MM.1S (cell line): ENCODE data around the gene CLTA.
"Not testable (repeated sequence)": the region's sequence is repeated elsewhere in the genome, so short reads cannot be mapped to it uniquely, and the experiment has no call there.

Experiments used
- DNase-seq: peaks from one replicate; pipeline ENCODE4 v3.0.0-alpha.2; 2015
- H2AFZ ChIP-seq: fragments of 300-600 bp; sonication (generic); 2 replicates; pipeline ENCODE4 v1.6.0; 2016; ENCODE audit warnings: antibody characterized with exemption, low read length
- H3F3A ChIP-seq: fragments of 300-600 bp; sonication (generic); 2 replicates; pipeline ENCODE4 v1.6.1; 2016; ENCODE audit warnings: mild to moderate bottlenecking, antibody characterized with exemption, low read length, moderate library complexity, mixed read lengths; ENCODE audit not compliant: insufficient read depth
- H3K27ac ChIP-seq: fragments of 300-600 bp; sonication (generic); 2 replicates; pipeline ENCODE4 v1.5.1; 2016; ENCODE audit warnings: mild to moderate bottlenecking, low read length
- H3K27me3 ChIP-seq: fragments of 300-600 bp; sonication (generic); replicated peaks from 2 replicates; pipeline ENCODE4 v1.6.0; 2016; ENCODE audit warnings: low read length; ENCODE audit not compliant: insufficient read depth
- H3K36me3 ChIP-seq: fragments of 300-600 bp; sonication (generic); replicated peaks from 2 replicates; pipeline ENCODE4 v1.6.1; 2016; ENCODE audit warnings: mild to moderate bottlenecking, low read length, mixed read lengths; ENCODE audit not compliant: insufficient read depth
- H3K4me1 ChIP-seq: fragments of 300-600 bp; sonication (generic); 2 replicates; pipeline ENCODE4 v1.6.1; 2016; ENCODE audit warnings: low read length, mixed read lengths
- H3K4me2 ChIP-seq: fragments of 300-600 bp; sonication (generic); 2 replicates; pipeline ENCODE4 v1.6.0; 2016; ENCODE audit warnings: low read depth, low read length
- H3K4me3 ChIP-seq: fragments of 300-600 bp; sonication (generic); 2 replicates; pipeline ENCODE4 v1.5.1; 2016; ENCODE audit warnings: low read length, mixed read lengths
- H3K79me2 ChIP-seq: fragments of 300-600 bp; sonication (generic); 2 replicates; pipeline ENCODE4 v1.6.1; 2016; ENCODE audit warnings: mixed run types, low read length, mixed read lengths
- H3K9ac ChIP-seq: fragments of 300-600 bp; sonication (generic); 2 replicates; pipeline ENCODE4 v1.6.1; 2016; ENCODE audit warnings: low read length, mixed read lengths
- H3K9me2 ChIP-seq: fragments of 300-600 bp; sonication (generic); replicated peaks from 2 replicates; pipeline ENCODE4 v1.6.1; 2016; ENCODE audit warnings: mild to moderate bottlenecking, low read length, mixed read lengths; ENCODE audit not compliant: insufficient read depth
- H3K9me3 ChIP-seq: fragments of 300-600 bp; sonication (generic); replicated peaks from 2 replicates; pipeline ENCODE4 v1.6.1; 2016; ENCODE audit warnings: mild to moderate bottlenecking, low read length, mixed read lengths; ENCODE audit not compliant: insufficient read depth
- H4K20me1 ChIP-seq: fragments of 300-600 bp; sonication (generic); 2 replicates; pipeline ENCODE4 v1.6.1; 2016; ENCODE audit warnings: mild to moderate bottlenecking, low read length, moderate library complexity, mixed read lengths; ENCODE audit not compliant: insufficient read depth
- EZH2 ChIP-seq: fragments of 300-600 bp; sonication (generic); optimal IDR thresholded peaks from 2 replicates; pipeline ENCODE3; 2017; ENCODE audit warnings: low read depth, mild to moderate bottlenecking, antibody characterized with exemption, low read length, mixed read lengths
- EZH2phosphoT487 ChIP-seq: fragments of 300-600 bp; sonication (generic); IDR thresholded peaks from 2 replicates; pipeline ENCODE4 v1.6.1; 2018; ENCODE audit warnings: antibody characterized with exemption, low read length
- TF ChIP-seq, protein P1 (sequence below): fragments of 300-600 bp; sonication (generic); IDR thresholded peaks from 2 replicates; pipeline ENCODE4 v1.5.1; 2016; ENCODE audit warnings: antibody characterized with exemption, low read length, mixed read lengths

Gene CLTA

DNA sequence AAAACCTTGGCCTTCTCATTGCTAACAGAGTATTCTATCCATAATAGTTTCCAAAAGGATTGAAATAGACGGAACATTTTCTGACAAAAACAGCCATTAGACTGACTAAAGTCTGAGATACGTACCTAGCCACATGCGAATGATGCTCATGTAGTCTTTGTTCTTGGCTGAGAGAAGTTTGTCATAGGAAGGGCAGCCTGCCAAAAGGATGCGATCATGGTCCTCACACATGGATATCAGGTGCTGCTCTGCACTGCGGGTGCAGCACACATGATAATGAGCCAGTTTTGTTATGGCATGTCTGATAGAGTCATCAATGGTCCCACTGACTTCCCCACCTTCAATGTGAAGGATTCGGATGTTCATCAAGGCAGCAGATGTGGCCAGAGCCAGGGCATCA is 55.2 kb downstream of the CLTA start:
- H3K27me3 ChIP-seq = no peaks in the 10 kb centered on the region
- H4K20me1 ChIP-seq = no peaks in the 10 kb centered on the region
- no peaks in the 10 kb centered on the region for H3K79me2 ChIP-seq
- H3K27ac ChIP-seq = no peak overlapping the region
- no peak overlapping the region for H3K4me2 ChIP-seq
- H3F3A ChIP-seq = peaks cover 15% of the 10 kb centered on the region
- peaks cover 11% of the 10 kb centered on the region for H3K4me1 ChIP-seq
- no peaks in the 10 kb centered on the region for H3K36me3 ChIP-seq
- no peak overlapping the region for H3K9ac ChIP-seq
- TF ChIP-seq EZH2 = no peak
- TF ChIP-seq, protein P1, sequence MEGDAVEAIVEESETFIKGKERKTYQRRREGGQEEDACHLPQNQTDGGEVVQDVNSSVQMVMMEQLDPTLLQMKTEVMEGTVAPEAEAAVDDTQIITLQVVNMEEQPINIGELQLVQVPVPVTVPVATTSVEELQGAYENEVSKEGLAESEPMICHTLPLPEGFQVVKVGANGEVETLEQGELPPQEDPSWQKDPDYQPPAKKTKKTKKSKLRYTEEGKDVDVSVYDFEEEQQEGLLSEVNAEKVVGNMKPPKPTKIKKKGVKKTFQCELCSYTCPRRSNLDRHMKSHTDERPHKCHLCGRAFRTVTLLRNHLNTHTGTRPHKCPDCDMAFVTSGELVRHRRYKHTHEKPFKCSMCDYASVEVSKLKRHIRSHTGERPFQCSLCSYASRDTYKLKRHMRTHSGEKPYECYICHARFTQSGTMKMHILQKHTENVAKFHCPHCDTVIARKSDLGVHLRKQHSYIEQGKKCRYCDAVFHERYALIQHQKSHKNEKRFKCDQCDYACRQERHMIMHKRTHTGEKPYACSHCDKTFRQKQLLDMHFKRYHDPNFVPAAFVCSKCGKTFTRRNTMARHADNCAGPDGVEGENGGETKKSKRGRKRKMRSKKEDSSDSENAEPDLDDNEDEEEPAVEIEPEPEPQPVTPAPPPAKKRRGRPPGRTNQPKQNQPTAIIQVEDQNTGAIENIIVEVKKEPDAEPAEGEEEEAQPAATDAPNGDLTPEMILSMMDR = no peak
- TF ChIP-seq EZH2phosphoT487 = no peak
- H3K9me2 ChIP-seq = no peaks in the 10 kb centered on the region
- no peaks in the 10 kb centered on the region for H3K9me3 ChIP-seq
- H2AFZ ChIP-seq = no peak overlapping the region
- no peak for DNase-seq
- H3K4me3 ChIP-seq = no peak overlapping the region

- Histone ChIP-seq H3K27me3 (no peaks in the 10 kb centered on the region), H3K4me1 (peaks cover 11% of the 10 kb centered on the region), H3K9me2 (no peaks in the 10 kb centered on the region), H3K36me3 (no peaks in the 10 kb centered on the region), H3K9ac (no peak overlapping the region), H2AFZ (no peak overlapping the region), H3K27ac (no peak overlapping the region), H3K79me2 (no peaks in the 10 kb centered on the region), H3K4me2 (no peak overlapping the region), H3K4me3 (no peak overlapping the region), H3F3A (peaks cover 15% of the 10 kb centered on the region), H3K9me3 (no peaks in the 10 kb centered on the region), H4K20me1 (no peaks in the 10 kb centered on the region)
- no peak for TF ChIP-seq EZH2
- no peak for TF ChIP-seq EZH2phosphoT487
- TF ChIP-seq, protein P1 = no peak
- no peak for DNase-seq
Observed at GRCh38 chr9:36247356-36247755, 56.6 kb downstream of the CLTA start.

GRCh38 chr9:36248061-36248460 is 57.3 kb downstream of the CLTA start:
- DNase-seq = peak; percentile 56
- H3K9me3 ChIP-seq, H3K4me2 ChIP-seq, H3K79me2 ChIP-seq, H3K4me3 ChIP-seq, H2AFZ ChIP-seq, H3K27me3 ChIP-seq, H4K20me1 ChIP-seq, H3K9ac ChIP-seq, H3K27ac ChIP-seq, H3K36me3 ChIP-seq, H3K9me2 ChIP-seq: not testable (repeated sequence)
- H3K4me1 ChIP-seq = peaks cover 11% of the 10 kb centered on the region
- H3F3A ChIP-seq = peaks cover 15% of the 10 kb centered on the region
- TF ChIP-seq, protein P1 = peak; percentile 29; the same call in 1 of the 2 replicates
